ENCODE data around the gene SLC25A17.

GRCh38 chr22:40806711-40807110 is 12.4 kb downstream of the SLC25A17 start:
- TF ChIP-seq POLR2AphosphoS5 (IDR thresholded peaks at IDR 0.05; ENCODE audit: borderline replicate concordance, low read depth, low read length) (no peak), EZH2 (IDR thresholded peaks at IDR 0.05) (no peak)

Measured in SK-N-MC (cell line).